ENCODE data around the gene RIPOR3.

RIPOR3 gene

GRCh38 chr20:50730765-50731054 lies 39.4 kb upstream of the RIPOR3 start:
- peak overlapping the region; percentile 67 to 85 (median 72) for H3K4me3 ChIP-seq (ENCODE audit: low read depth in 1 of 5, low read length in 5 of 5)
- peak overlapping the region in 3 of 5 donors; percentile 45 to 60 (median 55) for H3K9ac ChIP-seq (ENCODE audit: low read length in 5 of 5)
- no peaks in the 10 kb centered on the region for H3K36me3 ChIP-seq (ENCODE audit: control insufficient read depth in 5 of 5, insufficient read depth in 5 of 5, low read length in 5 of 5)
- H3K9me3 ChIP-seq (ENCODE audit: control insufficient read depth in 5 of 5, low read length in 5 of 5), result no peaks in the 10 kb centered on the region
- peaks cover 0 to 29% (median 25%) of the 10 kb centered on the region in 5 donors for H3K4me1 ChIP-seq (ENCODE audit: control insufficient read depth in 5 of 5, insufficient read depth in 5 of 5, low read length in 5 of 5)
- no peak overlapping the region for H3K27ac ChIP-seq (ENCODE audit: low read depth, low read length)
- peaks cover 0 to 6% (median 0%) of the 10 kb centered on the region in 5 donors for H3K27me3 ChIP-seq (ENCODE audit: control insufficient read depth in 5 of 5, insufficient read depth in 4 of 5, low read length in 5 of 5)

- H3K4me3 ChIP-seq (ENCODE audit: low read depth in 1 of 5, low read length in 5 of 5), result peak overlapping the region; percentile 67 to 85 (median 72)
- H3K4me1 ChIP-seq (ENCODE audit: control insufficient read depth in 5 of 5, insufficient read depth in 5 of 5, low read length in 5 of 5), result peaks cover 0 to 29% (median 25%) of the 10 kb centered on the region in 5 donors
- peaks cover 0 to 6% (median 0%) of the 10 kb centered on the region in 5 donors for H3K27me3 ChIP-seq (ENCODE audit: control insufficient read depth in 5 of 5, insufficient read depth in 4 of 5, low read length in 5 of 5)
- peak overlapping the region in 2 of 5 donors; percentile 45 to 60 for H3K9ac ChIP-seq (ENCODE audit: low read length in 5 of 5)
- H3K27ac ChIP-seq (ENCODE audit: low read depth, low read length), result no peak overlapping the region
- no peaks in the 10 kb centered on the region for H3K36me3 ChIP-seq (ENCODE audit: control insufficient read depth in 5 of 5, insufficient read depth in 5 of 5, low read length in 5 of 5)
- H3K9me3 ChIP-seq (ENCODE audit: control insufficient read depth in 5 of 5, low read length in 5 of 5), result no peaks in the 10 kb centered on the region
Measured at GRCh38 chr20:50729901-50730764, 38.8 kb upstream of the RIPOR3 start.

- H3K27ac ChIP-seq (ENCODE audit: low read depth, low read length), result no peak overlapping the region
- peaks cover 0 to 6% (median 0%) of the 10 kb centered on the region in 5 donors for H3K27me3 ChIP-seq (ENCODE audit: control insufficient read depth in 5 of 5, insufficient read depth in 4 of 5, low read length in 5 of 5)
- H3K9me3 ChIP-seq (ENCODE audit: control insufficient read depth in 5 of 5, low read length in 5 of 5), result no peaks in the 10 kb centered on the region
- peaks cover 0 to 35% (median 26%) of the 10 kb centered on the region in 5 donors for H3K4me1 ChIP-seq (ENCODE audit: control insufficient read depth in 5 of 5, insufficient read depth in 5 of 5, low read length in 5 of 5)
- no peak overlapping the region for H3K9ac ChIP-seq (ENCODE audit: low read length in 5 of 5)
- no peak overlapping the region for H3K4me3 ChIP-seq (ENCODE audit: low read depth in 1 of 5, low read length in 5 of 5)
- H3K36me3 ChIP-seq (ENCODE audit: control insufficient read depth in 5 of 5, insufficient read depth in 5 of 5, low read length in 5 of 5), result no peaks in the 10 kb centered on the region
Measured at GRCh38 chr20:50728981-50729874, 37.9 kb upstream of the RIPOR3 start.

GRCh38 chr20:50728486-50728980 lies 37.2 kb upstream of the RIPOR3 start:
- no peaks in the 10 kb centered on the region for H3K36me3 ChIP-seq (ENCODE audit: control insufficient read depth in 5 of 5, insufficient read depth in 5 of 5, low read length in 5 of 5)
- H3K27ac ChIP-seq (ENCODE audit: low read depth, low read length), result no peak overlapping the region
- peak overlapping the region in 1 of 5 donors; percentile 49 for H3K9ac ChIP-seq (ENCODE audit: low read length in 5 of 5)
- peaks cover 0 to 6% (median 0%) of the 10 kb centered on the region in 5 donors for H3K27me3 ChIP-seq (ENCODE audit: control insufficient read depth in 5 of 5, insufficient read depth in 4 of 5, low read length in 5 of 5)
- H3K4me3 ChIP-seq (ENCODE audit: low read depth in 1 of 5, low read length in 5 of 5), result no peak overlapping the region
- H3K9me3 ChIP-seq (ENCODE audit: control insufficient read depth in 5 of 5, low read length in 5 of 5), result no peaks in the 10 kb centered on the region
- peaks cover 0 to 35% (median 26%) of the 10 kb centered on the region in 5 donors for H3K4me1 ChIP-seq (ENCODE audit: control insufficient read depth in 5 of 5, insufficient read depth in 5 of 5, low read length in 5 of 5)

- H3K27me3 ChIP-seq (ENCODE audit: control insufficient read depth in 5 of 5, insufficient read depth in 4 of 5, low read length in 5 of 5), result peaks cover 0 to 6% (median 0%) of the 10 kb centered on the region in 5 donors
- peaks cover 0 to 35% (median 26%) of the 10 kb centered on the region in 5 donors for H3K4me1 ChIP-seq (ENCODE audit: control insufficient read depth in 5 of 5, insufficient read depth in 5 of 5, low read length in 5 of 5)
- peak overlapping the region; percentile 60 for H3K27ac ChIP-seq (ENCODE audit: low read depth, low read length)
- H3K36me3 ChIP-seq (ENCODE audit: control insufficient read depth in 5 of 5, insufficient read depth in 5 of 5, low read length in 5 of 5), result no peaks in the 10 kb centered on the region
- no peaks in the 10 kb centered on the region for H3K9me3 ChIP-seq (ENCODE audit: control insufficient read depth in 5 of 5, low read length in 5 of 5)
- H3K4me3 ChIP-seq (ENCODE audit: low read depth in 1 of 5, low read length in 5 of 5), result no peak overlapping the region
- peak overlapping the region in 1 of 5 donors; percentile 49 for H3K9ac ChIP-seq (ENCODE audit: low read length in 5 of 5)
Measured at GRCh38 chr20:50727792-50728485, 36.6 kb upstream of the RIPOR3 start.

GRCh38 chr20:50726955-50727791 lies 35.8 kb upstream of the RIPOR3 start:
- Histone ChIP-seq H3K9me3 (ENCODE audit: control insufficient read depth in 5 of 5, low read length in 5 of 5) (no peaks in the 10 kb centered on the region), H3K4me3 (ENCODE audit: low read depth in 1 of 5, low read length in 5 of 5) (no peak overlapping the region), H3K27me3 (ENCODE audit: control insufficient read depth in 5 of 5, insufficient read depth in 4 of 5, low read length in 5 of 5) (peaks cover 0 to 2% (median 0%) of the 10 kb centered on the region in 5 donors), H3K9ac (ENCODE audit: low read length in 5 of 5) (no peak overlapping the region), H3K36me3 (ENCODE audit: control insufficient read depth in 5 of 5, insufficient read depth in 5 of 5, low read length in 5 of 5) (no peaks in the 10 kb centered on the region), H3K27ac (ENCODE audit: low read depth, low read length) (peak overlapping the region; percentile 60), H3K4me1 (ENCODE audit: control insufficient read depth in 5 of 5, insufficient read depth in 5 of 5, low read length in 5 of 5) (peaks cover 0 to 33% (median 25%) of the 10 kb centered on the region in 5 donors)

GRCh38 chr20:50725724-50726005 lies 34.3 kb upstream of the RIPOR3 start:
- no peaks in the 10 kb centered on the region for H3K36me3 ChIP-seq (ENCODE audit: control insufficient read depth in 5 of 5, insufficient read depth in 5 of 5, low read length in 5 of 5)
- H3K9ac ChIP-seq (ENCODE audit: low read length in 5 of 5), result no peak overlapping the region
- H3K27me3 ChIP-seq (ENCODE audit: control insufficient read depth in 5 of 5, insufficient read depth in 4 of 5, low read length in 5 of 5), result no peaks in the 10 kb centered on the region
- H3K9me3 ChIP-seq (ENCODE audit: control insufficient read depth in 5 of 5, low read length in 5 of 5), result no peaks in the 10 kb centered on the region
- peaks cover 0 to 18% (median 16%) of the 10 kb centered on the region in 5 donors for H3K4me1 ChIP-seq (ENCODE audit: control insufficient read depth in 5 of 5, insufficient read depth in 5 of 5, low read length in 5 of 5)
- H3K4me3 ChIP-seq (ENCODE audit: low read depth in 1 of 5, low read length in 5 of 5), result no peak overlapping the region
- no peak overlapping the region for H3K27ac ChIP-seq (ENCODE audit: low read depth, low read length)

- peaks cover 0 to 13% (median 10%) of the 10 kb centered on the region in 5 donors for H3K4me1 ChIP-seq (ENCODE audit: control insufficient read depth in 5 of 5, insufficient read depth in 5 of 5, low read length in 5 of 5)
- H3K9ac ChIP-seq (ENCODE audit: low read length in 5 of 5), result no peak overlapping the region
- no peaks in the 10 kb centered on the region for H3K9me3 ChIP-seq (ENCODE audit: control insufficient read depth in 5 of 5, low read length in 5 of 5)
- no peak overlapping the region for H3K27ac ChIP-seq (ENCODE audit: low read depth, low read length)
- no peak overlapping the region for H3K4me3 ChIP-seq (ENCODE audit: low read depth in 1 of 5, low read length in 5 of 5)
- no peaks in the 10 kb centered on the region for H3K36me3 ChIP-seq (ENCODE audit: control insufficient read depth in 5 of 5, insufficient read depth in 5 of 5, low read length in 5 of 5)
- H3K27me3 ChIP-seq (ENCODE audit: control insufficient read depth in 5 of 5, insufficient read depth in 4 of 5, low read length in 5 of 5), result no peaks in the 10 kb centered on the region
Measured at GRCh38 chr20:50724851-50725723, 33.7 kb upstream of the RIPOR3 start.
